GM12873 (cell line): ENCODE data around the gene RPN1.

ENCODE experiments used
- TF ChIP-seq, protein P1 (sequence below): IDR thresholded peaks from 2 replicates; pipeline ENCODE4 v1.5.1; 2012; ENCODE audit warnings: low read depth, mild to moderate bottlenecking, moderate library complexity, low read length, control low read depth; ENCODE audit not compliant: insufficient read depth; ENCODE audit errors: missing control alignments

The RPN1 gene

DNA sequence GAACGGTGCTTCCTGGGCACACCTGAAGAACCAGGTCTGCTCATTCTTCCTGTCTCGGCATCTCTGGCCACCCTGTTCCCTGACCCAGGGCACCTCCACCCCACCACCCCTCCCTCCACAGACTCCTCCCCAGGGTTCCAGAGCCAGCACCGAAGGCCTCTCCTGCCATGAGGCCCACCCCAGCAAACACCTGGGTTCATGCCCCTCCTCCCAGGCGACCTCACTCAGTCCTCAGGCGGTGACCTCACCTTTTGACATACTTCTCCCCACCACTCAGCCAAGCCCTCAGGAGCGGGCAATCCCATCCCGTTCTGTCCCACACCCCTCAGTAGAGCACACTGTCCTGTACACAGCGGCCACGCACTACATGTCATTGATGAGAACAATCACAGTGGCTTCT is 72.3 kb downstream of the RPN1 start:
- TF ChIP-seq, protein P1, sequence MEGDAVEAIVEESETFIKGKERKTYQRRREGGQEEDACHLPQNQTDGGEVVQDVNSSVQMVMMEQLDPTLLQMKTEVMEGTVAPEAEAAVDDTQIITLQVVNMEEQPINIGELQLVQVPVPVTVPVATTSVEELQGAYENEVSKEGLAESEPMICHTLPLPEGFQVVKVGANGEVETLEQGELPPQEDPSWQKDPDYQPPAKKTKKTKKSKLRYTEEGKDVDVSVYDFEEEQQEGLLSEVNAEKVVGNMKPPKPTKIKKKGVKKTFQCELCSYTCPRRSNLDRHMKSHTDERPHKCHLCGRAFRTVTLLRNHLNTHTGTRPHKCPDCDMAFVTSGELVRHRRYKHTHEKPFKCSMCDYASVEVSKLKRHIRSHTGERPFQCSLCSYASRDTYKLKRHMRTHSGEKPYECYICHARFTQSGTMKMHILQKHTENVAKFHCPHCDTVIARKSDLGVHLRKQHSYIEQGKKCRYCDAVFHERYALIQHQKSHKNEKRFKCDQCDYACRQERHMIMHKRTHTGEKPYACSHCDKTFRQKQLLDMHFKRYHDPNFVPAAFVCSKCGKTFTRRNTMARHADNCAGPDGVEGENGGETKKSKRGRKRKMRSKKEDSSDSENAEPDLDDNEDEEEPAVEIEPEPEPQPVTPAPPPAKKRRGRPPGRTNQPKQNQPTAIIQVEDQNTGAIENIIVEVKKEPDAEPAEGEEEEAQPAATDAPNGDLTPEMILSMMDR, result no peak

DNA sequence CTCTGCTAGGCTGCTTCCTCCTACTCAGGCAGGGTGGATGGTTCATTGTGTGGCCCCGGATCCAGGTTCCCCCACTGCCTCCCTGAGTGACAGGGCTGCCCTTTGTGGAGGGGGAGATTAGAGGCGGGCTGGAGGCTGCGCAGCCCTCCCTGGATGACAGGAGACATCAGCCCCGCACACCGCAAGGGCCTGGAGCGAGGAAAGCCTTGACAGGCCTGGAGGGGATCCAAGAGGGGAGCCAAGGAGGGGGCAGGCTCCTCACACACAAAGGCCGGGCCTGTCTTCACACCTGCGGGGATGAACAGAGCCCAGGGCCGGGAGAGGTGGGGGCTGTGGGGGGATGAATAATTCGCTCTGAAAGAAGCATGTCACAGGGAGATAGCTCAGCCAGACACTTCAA is 72.9 kb downstream of the RPN1 start:
- TF ChIP-seq, protein P1, result no peak

DNA sequence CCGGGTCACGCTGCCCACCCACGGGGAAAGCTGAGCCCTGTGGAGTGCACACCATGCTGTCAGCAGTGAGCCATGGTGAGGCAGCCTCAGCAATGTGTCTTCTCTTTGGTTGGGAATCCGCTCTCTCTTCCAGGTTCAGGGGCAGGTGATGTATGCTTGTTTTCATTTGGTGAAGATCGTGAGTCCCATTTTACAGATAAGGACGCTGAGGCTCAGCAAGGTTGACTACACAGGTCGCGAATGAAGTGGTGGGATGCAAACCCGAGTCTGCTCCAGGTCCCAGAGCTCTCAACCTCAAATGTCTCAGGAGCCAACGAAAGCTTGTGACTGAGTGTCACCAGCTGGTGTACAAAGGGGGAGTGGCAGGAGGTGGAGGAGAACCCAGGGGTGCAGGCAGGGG is 74.3 kb downstream of the RPN1 start:
- TF ChIP-seq, protein P1, result no peak

DNA sequence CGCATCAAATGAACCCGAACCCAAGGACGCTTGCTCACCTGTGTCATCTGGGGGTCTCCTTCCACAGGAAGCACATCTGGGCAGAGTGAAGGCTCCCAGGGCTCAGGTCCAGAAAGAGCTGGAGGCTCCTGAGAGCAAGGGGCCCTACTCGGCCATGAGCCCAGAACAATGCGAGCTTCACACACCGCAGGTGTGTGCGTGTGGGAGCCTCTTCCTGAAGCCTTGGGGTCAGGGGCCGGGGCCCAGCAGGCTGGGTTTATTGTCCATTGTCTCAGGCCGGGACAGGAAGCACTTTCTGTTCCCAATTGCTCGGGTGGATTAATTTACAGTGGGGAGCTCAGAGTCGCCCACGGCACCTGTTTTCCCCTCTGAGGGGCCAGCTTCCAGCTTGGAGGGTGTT is 74.8 kb downstream of the RPN1 start:
- TF ChIP-seq, protein P1, result no peak

DNA sequence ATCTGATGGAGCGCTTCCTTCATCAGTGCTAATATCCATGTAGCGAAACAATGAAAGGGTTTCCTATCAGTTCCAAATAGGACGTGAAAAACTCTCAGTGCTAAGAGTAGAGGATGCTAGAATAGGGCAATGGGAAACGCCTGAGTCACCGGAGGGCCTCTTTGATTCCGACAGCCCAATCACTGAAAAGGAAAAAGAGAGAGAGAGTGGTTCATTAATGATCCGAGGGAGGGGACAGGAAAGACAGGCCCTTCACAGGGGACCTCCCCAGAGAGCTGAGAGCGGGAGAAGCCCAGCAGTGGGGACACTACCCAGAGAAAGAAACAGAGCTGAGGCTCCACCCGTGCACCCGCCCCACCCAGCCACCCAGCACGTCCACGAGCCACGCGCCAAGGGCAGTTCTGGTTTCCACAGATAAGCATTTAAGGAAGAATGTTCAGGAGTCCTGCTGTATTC is 76.9 kb downstream of the RPN1 start:
- TF ChIP-seq, protein P1, result no peak

DNA sequence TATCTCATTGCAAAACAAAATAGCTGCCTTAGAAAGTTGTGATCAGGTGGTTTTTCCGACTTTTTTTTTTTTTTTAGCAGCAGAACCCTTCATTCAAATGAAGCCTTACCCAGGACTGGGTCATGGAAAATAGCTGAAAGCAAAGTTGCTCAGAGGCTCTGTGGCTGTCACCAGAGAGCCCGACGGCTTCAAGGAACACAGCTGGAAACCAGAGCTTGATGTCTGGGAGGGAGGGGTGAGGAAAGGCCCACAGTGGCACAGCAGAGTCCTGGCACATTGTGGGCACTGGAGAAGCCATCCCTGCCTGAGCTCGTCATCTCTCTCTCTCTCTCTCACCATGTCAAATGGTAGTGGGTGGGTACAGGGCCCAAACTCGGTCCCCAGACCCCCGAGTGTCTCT is 77.5 kb downstream of the RPN1 start:
- TF ChIP-seq, protein P1, result no peak

DNA sequence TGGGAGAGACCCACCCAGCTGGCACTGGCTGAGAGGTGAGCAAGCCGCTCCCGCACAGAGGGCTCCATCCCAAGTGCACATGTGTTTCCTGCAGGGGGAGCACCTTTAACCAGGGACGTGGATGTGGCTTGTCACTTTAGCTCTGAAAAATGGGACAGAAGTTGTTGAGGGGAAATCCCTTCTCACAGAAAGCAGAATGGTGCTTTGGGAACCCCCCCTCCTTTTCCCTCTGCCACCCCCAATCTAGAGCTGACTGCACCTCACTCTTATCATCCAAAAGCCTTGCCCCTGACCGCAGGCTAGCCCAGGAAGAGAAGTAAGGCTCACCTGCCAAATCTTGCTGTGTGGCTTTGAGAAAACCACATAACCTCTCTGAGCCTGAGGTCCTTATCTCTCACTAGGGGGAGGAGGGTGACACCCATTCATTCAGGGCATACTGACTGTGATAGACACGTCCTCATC is 77.9 kb downstream of the RPN1 start:
- TF ChIP-seq, protein P1, result peak; percentile 58
